GM19099 (cell line): ENCODE measurements around the gene MACO1.

Source experiments
- POLR2A ChIP-seq: IDR thresholded peaks from 3 replicates; pipeline ENCODE4 v1.6.1; 2011; ENCODE audit warnings: low read depth; ENCODE audit not compliant: insufficient read length; ENCODE audit errors: extremely low read depth

The MACO1 gene

DNA sequence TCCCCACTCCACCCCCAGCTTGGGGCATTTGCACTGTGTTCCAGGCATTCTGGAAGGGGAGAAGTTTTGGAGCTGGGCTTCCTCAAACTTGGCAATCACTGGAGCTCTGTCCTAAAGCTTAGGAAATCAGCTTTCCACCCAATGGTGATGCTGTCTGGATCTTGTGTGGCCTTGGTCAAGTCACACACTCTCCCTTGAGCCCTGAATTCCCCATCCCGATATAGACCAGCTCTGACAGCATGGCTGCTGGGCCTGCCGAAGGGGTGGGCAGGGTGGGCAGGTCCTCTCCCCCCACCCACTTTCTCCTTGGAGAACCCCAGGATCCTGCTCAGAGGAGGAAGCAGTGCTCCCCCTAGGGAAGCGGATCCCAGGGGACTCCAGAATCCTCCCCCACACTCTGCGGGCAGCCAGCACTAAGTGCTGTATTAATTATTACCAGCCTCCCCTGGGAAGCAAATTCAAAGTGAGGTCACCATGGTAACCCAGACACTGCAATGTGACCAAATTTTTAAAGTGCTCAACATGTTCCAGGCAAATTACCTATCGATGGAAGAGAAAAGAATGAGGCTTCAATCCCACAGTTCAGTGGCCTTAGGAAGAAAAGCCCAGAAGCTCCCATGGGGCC, 91.4 kb downstream of the MACO1 start:
- no peak for TF ChIP-seq POLR2A

DNA sequence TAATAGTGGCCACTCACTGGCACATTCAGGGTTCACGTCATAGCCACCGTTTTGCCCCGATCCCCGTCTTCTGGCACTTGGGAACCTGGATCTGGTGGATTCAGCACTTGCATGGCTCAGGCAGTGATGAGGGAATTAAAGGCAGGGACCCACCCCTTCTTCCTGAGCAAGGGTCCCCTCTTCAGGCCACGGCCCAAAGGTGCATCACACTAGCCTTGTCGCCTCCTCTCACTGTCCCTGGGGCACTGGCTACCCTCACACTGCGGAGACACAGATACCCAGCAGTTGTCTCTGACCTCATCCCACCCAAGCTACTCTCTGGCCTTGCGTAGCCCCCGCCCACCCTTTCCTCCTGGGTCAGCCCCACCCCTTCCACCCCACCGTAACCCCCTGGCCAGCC, 92.8 kb downstream of the MACO1 start:
- TF ChIP-seq POLR2A = no peak

DNA sequence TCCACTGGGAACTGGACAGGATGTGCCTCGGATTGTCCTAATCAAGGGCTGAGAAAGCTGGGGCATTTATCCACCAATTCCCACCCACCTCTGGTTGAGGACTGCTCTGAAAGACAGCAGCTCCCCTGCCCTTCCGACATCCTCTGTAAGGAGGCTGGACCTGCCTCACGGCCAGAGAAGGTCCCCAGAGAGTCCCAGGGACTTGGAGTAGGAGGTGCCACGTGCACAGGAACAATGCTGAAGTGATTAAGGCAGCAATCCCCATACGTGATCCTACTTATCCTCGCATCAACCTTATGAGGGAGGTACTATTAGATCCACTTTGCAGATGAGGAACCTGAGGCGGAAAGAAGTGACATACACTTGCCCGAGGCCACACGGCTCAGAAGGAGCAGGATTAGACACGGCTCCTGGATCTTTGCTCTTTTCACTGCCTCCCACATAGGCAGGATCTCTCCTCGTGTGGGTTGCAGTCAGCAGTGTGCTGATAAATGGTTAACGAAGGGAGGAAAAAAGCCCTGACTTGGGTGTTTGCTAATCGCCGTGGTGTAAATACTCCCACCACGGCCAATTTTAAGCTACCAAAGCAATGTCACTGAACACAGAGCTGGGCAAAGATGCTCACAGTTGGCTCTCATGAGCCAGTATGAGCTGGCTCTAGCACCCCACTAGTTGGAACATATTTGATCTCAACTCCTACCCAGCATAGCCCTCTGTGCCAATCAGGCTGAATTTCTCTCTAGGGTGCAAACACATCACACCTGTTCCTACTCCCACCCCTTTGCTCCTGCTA, 94.1 kb downstream of the MACO1 start:
- no peak for TF ChIP-seq POLR2A

DNA sequence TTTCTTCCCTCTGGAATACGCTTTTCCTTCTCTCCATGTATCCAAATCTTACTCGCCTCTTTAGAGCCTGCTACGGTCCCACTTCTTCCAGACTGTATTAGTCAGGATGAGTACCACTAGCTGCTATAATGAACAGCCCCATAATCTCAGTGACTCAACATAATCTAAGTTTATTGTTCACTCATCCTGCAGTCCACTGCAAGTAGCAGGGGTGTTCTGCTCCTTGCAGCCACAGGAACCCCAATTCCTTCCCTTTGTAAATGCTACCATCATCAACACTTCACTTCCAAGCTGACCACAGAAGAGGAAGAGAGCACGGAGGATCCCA, 94.6 kb downstream of the MACO1 start:
- no peak for TF ChIP-seq POLR2A

DNA sequence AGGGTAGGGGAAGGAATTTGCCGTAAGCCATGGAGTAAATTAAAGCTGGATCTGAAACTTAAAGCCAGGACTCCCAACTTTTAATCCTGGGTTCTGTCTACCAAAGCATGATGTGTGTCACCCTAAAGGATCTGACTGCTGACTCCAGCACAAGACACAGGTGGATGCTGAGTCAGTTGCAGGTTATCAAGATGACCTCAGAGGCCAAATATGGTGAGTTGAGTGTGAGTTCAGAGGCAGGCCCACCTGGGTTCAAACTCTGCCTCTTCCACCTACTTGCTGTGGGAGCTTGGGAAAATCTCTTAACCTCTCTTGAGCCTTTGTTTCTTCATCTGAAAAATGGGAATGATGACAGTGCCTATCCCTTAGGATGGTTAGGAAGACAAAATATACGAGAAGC, 96.1 kb downstream of the MACO1 start:
- no peak for TF ChIP-seq POLR2A

DNA sequence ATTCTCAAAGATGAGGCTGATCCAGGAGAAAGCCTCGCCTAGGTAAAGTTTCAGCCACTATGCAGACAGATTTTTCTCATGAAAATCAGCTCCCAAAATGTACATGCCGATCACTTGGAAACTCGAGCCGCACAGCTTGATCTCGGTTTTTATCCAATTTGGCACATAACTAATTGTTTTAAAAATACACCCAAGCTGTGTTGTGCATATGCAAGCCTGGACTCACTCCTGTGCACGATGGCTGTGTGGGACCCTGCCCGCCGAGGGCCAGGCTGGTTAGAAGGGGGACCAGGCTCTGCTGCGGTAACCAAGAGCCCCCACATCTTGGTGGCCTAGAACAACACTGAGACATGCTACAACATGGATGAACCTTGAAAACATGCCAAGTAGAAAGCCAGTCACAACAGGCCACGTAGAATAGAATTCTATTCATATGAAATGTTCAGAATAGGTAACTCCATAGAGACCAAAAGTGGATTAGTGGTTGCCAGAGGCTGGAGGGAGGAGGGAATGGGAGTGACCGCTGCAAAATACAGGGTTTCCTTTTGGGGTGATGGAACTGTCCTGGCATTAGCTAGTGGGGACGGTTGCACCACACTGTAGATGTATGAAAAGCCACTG, 96.6 kb downstream of the MACO1 start:
- TF ChIP-seq POLR2A = no peak

DNA sequence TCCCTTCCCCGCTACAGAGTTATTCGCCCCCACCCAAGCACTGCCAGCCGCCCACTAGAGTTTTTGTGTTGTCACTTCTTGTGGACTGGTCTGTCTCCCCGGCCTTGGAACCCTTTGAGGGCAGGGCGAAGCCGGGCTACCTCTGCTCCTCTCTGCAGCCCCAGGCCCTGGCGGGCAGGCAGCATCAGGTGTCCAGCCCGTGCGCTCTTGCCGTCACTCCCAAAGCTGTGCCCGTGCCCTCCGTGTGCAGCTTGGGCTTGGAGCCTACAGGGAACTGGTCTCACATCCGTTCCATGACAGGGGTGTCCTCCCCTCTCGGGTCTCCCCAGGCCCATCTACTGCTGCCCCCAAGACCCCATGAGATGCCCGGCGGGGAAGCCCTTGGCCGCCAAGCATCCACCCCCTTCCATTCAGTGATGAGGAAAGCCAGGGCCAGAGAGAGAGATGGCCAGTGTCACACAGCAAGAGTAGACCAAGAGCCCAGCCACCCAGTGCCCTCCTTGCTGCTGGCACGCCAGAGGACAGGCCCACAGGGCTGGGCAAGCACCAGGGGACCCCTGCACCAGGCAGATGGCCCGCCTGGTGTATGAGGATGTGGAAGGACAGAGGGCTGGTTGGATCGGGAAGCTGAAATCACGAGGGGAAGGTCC, 97.4 kb downstream of the MACO1 start:
- TF ChIP-seq POLR2A = no peak

DNA sequence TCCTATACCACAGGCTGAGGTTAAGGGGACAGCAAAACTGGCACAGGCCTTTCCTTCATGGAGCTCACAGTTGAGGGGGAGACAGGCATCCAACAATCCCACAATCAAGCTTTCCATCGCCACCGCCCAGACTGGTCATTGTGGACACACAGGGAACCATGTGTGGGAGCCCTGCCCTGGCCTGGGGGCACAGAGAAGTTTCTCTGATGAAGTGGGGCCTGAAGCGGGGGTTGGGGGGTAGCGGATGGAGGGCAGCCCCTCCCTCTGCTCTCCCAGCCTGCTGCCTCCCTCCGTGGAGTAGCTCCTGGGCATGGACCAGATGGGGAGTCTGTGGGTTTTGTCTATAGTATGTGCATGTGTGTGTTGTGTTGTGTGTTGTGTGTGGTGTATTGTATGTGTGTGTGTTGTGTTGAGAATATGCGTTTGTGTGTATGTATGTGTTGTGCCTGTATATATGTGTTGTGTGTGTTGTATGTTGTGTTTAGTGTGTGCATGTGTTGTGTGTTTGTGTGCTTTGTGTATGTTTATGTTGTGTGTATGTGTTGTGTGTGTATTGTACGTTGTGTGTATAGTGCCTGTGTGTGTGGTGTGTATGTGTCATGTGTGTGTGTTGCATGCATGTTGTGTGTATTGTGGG, 98.3 kb downstream of the MACO1 start:
- no peak for TF ChIP-seq POLR2A

DNA sequence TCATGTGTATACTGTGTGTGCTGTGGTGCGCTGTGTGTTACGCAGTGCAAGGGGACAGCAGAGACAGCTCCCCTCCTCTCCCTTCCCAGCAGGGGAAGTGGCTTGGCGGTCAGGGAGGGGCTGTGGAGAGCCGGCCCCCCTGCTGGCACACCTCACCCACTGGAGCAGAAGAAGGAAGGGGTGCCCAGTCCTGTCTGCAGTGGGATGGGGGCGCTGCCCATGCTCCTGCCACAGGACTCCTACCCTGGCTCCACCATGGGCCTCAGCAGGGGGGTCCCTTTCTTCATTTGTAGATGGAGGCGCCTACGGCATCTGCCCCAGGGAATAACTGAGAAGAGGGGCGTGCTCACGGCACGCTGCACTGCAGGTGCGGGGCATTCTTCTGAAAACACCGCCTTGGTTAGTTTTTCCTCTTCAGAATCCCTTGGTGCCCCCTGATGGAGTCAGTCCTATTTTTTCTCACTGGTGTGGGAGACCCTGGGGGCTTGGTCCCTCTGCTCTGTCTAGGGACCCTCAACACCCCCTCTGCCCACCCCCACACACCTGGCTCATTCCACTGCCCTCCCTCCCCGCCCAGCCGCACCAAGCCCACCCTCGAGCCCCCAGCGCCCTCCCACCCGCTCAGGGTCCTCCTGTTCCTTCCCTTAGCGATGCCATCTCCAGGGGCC, 99.0 kb downstream of the MACO1 start:
- no peak for TF ChIP-seq POLR2A

DNA sequence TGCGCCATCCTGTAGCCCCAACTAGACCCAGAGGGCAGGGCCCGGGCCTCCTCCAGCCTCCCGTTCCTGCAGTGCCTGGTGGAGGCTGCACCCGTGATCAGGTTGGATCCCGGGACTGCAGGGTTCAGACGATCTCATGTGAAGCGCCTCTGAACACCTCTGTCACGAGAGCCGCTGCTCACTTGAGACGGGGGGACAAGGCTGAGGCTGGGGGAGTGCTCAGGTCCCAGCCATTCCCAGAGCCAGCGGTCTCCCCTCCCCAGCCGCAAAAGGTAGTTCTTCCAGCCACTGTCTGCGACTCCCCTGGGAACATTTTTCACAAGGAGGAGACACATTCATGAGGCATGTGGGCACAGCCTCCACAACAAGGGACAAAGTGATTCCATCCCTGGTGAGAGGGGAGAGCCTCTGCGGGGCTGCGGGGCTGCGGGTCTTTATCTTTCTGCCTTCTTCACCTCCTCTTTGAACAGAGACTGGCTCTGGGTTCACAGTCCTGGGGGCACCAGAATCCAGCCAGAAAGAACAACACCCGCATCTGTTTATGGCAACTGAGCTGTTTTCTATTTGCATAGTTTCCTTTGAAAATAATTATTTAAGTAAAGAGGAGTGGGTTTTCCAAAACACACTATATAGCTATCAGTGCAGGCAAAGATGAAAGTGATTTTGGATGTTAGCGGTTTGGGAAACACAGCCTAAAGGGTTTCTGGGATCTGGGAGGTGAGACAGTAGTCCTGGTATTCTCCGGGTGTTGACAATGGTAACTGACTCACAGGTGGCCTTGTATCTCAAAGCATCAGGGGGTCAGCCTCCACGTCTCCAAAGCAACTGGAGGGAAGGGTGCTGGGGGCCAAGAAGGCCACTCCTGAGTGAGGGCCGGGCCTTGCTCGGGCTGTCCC, 99.7 kb downstream of the MACO1 start:
- TF ChIP-seq POLR2A = no peak

DNA sequence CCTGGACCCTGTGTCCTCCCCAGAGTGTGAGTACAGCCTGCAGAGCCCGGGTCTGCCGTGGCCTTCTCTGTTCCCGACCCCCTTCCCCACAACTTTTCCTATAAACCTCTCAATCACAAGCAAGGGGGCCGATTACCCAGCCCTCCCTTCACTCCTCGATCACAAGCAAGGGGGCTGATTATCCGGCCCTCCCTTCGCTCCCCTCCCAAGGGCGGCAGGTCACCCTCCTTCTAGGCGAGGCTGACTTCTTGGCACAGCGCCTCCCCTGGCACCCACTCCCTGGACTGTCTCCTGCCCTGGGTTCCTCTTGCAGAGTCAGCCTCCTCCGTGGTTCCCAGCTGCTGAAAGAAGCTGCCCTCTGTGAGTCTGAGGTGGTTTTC, 100.4 kb downstream of the MACO1 start:
- no peak for TF ChIP-seq POLR2A

DNA sequence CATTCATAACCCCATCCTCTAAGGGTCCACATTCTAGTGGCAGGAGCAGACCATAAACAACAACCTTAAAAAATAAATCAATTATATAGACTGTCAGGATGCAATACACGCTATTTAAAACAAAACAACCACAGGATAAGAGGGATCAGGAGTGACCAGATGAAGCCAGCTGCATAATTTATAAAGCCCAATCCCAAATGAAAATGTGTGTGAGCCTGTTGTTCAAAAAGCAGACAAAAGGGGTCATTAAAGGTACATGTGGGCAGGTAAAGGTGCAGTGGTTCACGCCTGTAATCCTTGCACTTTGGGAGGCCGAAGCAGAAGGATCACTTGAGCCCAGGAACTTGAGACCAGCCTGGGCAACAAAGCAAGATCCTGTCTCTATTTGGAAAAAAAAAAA, 102.3 kb downstream of the MACO1 start:
- no peak for TF ChIP-seq POLR2A

DNA sequence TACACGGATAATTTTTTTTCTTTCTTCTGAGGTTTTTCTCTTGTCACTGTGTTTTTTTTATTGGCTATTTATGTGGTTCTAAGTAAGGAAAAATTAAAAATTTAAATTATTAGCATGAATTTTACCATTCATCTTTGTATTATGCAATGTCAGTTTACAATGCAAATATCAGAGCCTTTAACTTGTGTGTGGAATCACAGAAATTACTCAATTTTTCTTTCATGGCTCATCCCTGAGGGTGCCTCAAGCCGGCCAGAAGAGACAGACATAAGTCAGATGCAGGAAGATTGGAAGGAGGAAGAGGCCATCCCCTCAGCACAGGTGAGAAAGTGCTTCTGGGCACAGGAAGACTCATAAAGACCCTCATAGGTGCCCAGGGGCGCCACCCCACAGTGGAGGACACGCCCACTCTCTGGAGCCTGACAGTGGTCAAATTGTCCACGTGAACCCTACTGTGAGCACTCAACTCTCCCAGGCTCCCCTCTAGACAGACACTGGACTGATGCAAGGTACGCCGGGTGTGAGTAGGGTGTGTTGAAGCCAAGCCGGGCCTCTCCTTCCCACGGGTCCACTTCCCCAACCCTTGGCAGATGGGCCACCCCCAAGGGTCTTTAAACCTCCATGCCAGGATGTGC, 103.2 kb downstream of the MACO1 start:
- TF ChIP-seq POLR2A = no peak
